PC-3 (cell line): ENCODE data around the gene TEKT3. TPM values are rescaled to one million over a fixed set of nuclear protein-coding genes. Genes with fewer than 3 reads are reported as not detected.

Source experiments
- ATAC-seq: fragments of 200-7000 bp; cut with Tn5 transposase; 2 replicates; pipeline ENCODE4 v1.9.1; 2020; ENCODE audit warnings: mild to moderate bottlenecking, moderate library complexity
- BruUV-seq: library from RNA; stranded (reverse); fragments of 400-500 nt; replicated peaks from 2 replicates; lab custom pipeline; 2021; lab: Mats Ljungman, UMichigan
- CTCF ChIA-PET: fragments of 300-600 bp; sonication (Branson Sonifier 250); formaldehyde crosslinking; loops from one replicate; lab custom pipeline; 2022; ENCODE audit warnings: antibody characterized with exemption; lab: Charles Lee
- POLR2A ChIA-PET: fragments of 300-600 bp; sonication (Branson Sonifier 250); formaldehyde crosslinking; loops from one replicate; lab custom pipeline; 2022; ENCODE audit warnings: antibody characterized with exemption; ENCODE audit not compliant: unreplicated experiment; lab: Charles Lee
- DNase-seq: peaks from one replicate; pipeline ENCODE4 v3.0.0-alpha.2; 2015
- H2AFZ ChIP-seq: fragments of 300-600 bp; sonication (generic); 2 replicates; pipeline ENCODE4 v1.6.0; 2016; ENCODE audit warnings: antibody characterized with exemption, low read length
- H3F3A ChIP-seq: fragments of 300-600 bp; sonication (generic); one replicate; pipeline ENCODE4 v1.6.0; 2017; ENCODE audit warnings: antibody characterized with exemption, low read length, control low read depth, mild to moderate bottlenecking; ENCODE audit not compliant: unreplicated experiment
- H3K27ac ChIP-seq: fragments of 300-600 bp; sonication (generic); 2 replicates; pipeline ENCODE4 v1.5.1; 2016; ENCODE audit warnings: mild to moderate bottlenecking, low read length
- H3K27me3 ChIP-seq: fragments of 300-600 bp; sonication (generic); 2 replicates; pipeline ENCODE4 v1.6.1; 2016; ENCODE audit warnings: low read length, mixed read lengths
- H3K36me3 ChIP-seq: fragments of 300-600 bp; sonication (generic); 2 replicates; pipeline ENCODE4 v1.6.1; 2016; ENCODE audit warnings: low read depth, mixed run types, low read length, mixed read lengths
- H3K4me1 ChIP-seq: fragments of 300-600 bp; sonication (generic); 2 replicates; pipeline ENCODE4 v1.5.1; 2016; ENCODE audit warnings: low read length; ENCODE audit not compliant: insufficient read depth
- H3K4me2 ChIP-seq: fragments of 300-600 bp; sonication (generic); 2 replicates; pipeline ENCODE4 v1.6.0; 2016; ENCODE audit warnings: low read length
- H3K4me3 ChIP-seq: fragments of 300-600 bp; sonication (generic); 2 replicates; pipeline ENCODE4 v1.5.1; 2016; ENCODE audit warnings: mild to moderate bottlenecking, low read length, mixed read lengths
- H3K79me2 ChIP-seq: fragments of 300-600 bp; sonication (generic); 2 replicates; pipeline ENCODE4 v1.6.1; 2017; ENCODE audit warnings: low read length, mixed read lengths
- H3K9ac ChIP-seq: fragments of 300-600 bp; sonication (generic); 2 replicates; pipeline ENCODE4 v1.6.0; 2016; ENCODE audit warnings: mild to moderate bottlenecking, low read length
- H3K9me2 ChIP-seq: fragments of 300-600 bp; sonication (generic); replicated peaks from 2 replicates; pipeline ENCODE4 v1.6.1; 2016; ENCODE audit warnings: mixed run types, low read length, mixed read lengths
- H3K9me3 ChIP-seq: fragments of 300-600 bp; sonication (generic); 2 replicates; pipeline ENCODE4 v1.6.1; 2016; ENCODE audit warnings: low read length, mixed read lengths
- H4K20me1 ChIP-seq: fragments of 300-600 bp; sonication (generic); 2 replicates; pipeline ENCODE4 v1.6.1; 2016; ENCODE audit warnings: low read length, mixed read lengths
- EZH2 ChIP-seq: fragments of 300-600 bp; sonication (generic); IDR thresholded peaks from one replicate; pipeline ENCODE4 v1.6.1; 2017; ENCODE audit warnings: antibody characterized with exemption, mild to moderate bottlenecking, low read length; ENCODE audit not compliant: unreplicated experiment
- EZH2phosphoT487 ChIP-seq: fragments of 300-600 bp; sonication (generic); IDR thresholded peaks from 2 replicates; pipeline ENCODE4 v1.6.1; 2018; ENCODE audit warnings: mild to moderate bottlenecking, antibody characterized with exemption, low read length, borderline replicate concordance
- intact Hi-C: fragments of 100-400 bp; cut with micrococcal nuclease; formaldehyde crosslinking; loops from 2 replicates; pipeline ENCODE4 v1.9.0; 2023
- total RNA-seq: library from RNA; depleted of rRNA; stranded (reverse); fragments of >200 nt; gene quantifications from 2 replicates; pipeline ENCODE4 v1.2.3, GENCODE V29; 2014
- TF ChIP-seq, protein P1 (sequence below): fragments of 300-600 bp; sonication (generic); conservative IDR thresholded peaks from 2 replicates; pipeline ENCODE4 v1.5.1; 2017; ENCODE audit warnings: antibody characterized with exemption, low read depth, mild to moderate bottlenecking, low read length

The TEKT3 gene
- total RNA-seq, 1 experiment from 2014 or later = not detected

DNA sequence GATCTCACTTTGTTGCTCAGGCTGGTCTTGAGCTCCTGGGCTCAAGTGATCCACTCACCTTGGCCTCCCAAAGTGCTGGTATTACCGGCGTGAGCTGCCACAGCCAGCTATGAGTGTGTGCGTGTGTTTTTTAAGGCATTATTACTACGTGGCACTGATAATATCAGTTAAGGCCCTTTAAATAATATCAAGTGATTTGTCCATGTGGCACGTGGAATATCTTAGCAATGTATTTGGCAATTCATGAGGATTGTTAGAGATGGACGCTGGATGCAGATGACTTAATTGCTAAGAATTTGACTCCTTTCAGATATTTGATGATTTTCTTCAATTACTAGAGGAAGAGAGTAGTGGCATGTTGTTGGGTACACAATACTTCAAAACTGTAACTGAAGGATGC, 50.8 kb downstream of the TEKT3 start:
- Histone ChIP-seq H3K9me2 (no peaks in the 10 kb centered on the region), H3F3A (no peaks in the 10 kb centered on the region), H3K4me2 (peak overlapping the region; percentile 49; the same call in 1 of the 2 replicates), H4K20me1 (no peaks in the 10 kb centered on the region), H3K36me3 (no peaks in the 10 kb centered on the region), H3K4me3 (no peak overlapping the region), H3K9ac (peak overlapping the region; percentile 74), H3K4me1 (peaks cover 29% of the 10 kb centered on the region), H3K9me3 (no peaks in the 10 kb centered on the region), H3K27me3 (no peaks in the 10 kb centered on the region), H2AFZ (no peak overlapping the region), H3K79me2 (no peaks in the 10 kb centered on the region), H3K27ac (peak overlapping the region; percentile 94)
- CTCF ChIA-PET = no interaction called here
- intact Hi-C loops = no loop called here
- no peak for TF ChIP-seq EZH2phosphoT487
- TF ChIP-seq, protein P1, sequence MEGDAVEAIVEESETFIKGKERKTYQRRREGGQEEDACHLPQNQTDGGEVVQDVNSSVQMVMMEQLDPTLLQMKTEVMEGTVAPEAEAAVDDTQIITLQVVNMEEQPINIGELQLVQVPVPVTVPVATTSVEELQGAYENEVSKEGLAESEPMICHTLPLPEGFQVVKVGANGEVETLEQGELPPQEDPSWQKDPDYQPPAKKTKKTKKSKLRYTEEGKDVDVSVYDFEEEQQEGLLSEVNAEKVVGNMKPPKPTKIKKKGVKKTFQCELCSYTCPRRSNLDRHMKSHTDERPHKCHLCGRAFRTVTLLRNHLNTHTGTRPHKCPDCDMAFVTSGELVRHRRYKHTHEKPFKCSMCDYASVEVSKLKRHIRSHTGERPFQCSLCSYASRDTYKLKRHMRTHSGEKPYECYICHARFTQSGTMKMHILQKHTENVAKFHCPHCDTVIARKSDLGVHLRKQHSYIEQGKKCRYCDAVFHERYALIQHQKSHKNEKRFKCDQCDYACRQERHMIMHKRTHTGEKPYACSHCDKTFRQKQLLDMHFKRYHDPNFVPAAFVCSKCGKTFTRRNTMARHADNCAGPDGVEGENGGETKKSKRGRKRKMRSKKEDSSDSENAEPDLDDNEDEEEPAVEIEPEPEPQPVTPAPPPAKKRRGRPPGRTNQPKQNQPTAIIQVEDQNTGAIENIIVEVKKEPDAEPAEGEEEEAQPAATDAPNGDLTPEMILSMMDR = no peak
- no peak for TF ChIP-seq EZH2
- POLR2A ChIA-PET = no interaction called here
- BruUV-seq = no TSS peak
- ATAC-seq (no peak), DNase-seq (no peak)

DNA sequence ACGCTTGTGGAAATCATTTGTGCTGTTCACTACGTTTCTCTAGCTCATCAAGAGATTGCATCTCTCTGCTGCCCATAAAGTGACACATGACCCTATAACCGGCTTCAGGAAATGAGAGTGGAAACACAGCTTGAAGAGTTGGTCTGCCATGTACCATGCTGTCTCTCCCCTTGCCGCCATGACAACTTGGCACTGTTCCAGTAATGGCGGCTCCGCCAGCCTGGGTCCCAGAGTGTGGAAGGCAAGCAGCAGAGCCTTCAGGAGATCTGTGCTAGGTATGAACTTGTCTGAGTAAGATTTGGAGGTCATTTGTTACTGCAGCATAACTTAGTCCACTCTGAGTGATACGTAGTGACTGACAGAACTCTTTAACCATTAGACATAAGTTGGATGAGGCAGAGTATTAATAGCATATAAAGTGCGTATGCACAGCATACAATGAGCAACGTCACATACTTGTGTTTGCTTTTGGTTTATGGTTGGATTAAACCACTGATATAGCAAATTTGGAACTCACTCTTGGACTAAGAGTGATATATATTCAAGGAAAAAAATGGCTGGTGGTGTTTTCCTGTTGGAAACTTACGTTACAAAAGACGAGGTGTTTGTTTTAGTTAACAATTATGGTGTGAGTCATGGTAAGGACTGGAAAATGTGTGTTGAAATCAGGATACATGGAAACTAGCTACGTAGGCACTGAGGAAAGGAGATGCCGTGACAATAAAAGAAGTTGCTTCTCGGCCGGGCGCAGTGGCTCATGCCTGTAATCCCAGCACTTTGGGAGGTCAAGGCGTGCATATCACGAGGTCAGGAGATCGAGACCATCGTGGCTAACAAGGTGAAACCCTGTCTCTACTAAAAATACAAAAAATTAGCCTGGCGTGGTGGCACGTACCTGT, 51.9 kb downstream of the TEKT3 start:
- no peaks in the 10 kb centered on the region for H4K20me1 ChIP-seq
- intact Hi-C loops = loop anchor here (5.0 kb wide), 1 partner anchor 53 kb away; the partner anchor contains the start of gene TEKT3
- H3K4me2 ChIP-seq = peak overlapping the region; percentile 49
- H3F3A ChIP-seq = no peaks in the 10 kb centered on the region
- H3K9ac ChIP-seq = peak overlapping the region; percentile 74
- DNase-seq = peak; percentile 95
- H3K9me2 ChIP-seq = no peaks in the 10 kb centered on the region
- CTCF ChIA-PET = no interaction called here
- no peak for TF ChIP-seq EZH2
- no peak for TF ChIP-seq EZH2phosphoT487
- H3K9me3 ChIP-seq = no peaks in the 10 kb centered on the region
- ATAC-seq = peak; percentile 88
- H3K4me1 ChIP-seq = peaks cover 29% of the 10 kb centered on the region
- H3K27ac ChIP-seq = peak overlapping the region; percentile 94
- peak overlapping the region; percentile 21; the same call in 1 of the 2 replicates for H3K4me3 ChIP-seq
- peak overlapping the region; percentile 6; the same call in 1 of the 2 replicates for H2AFZ ChIP-seq
- no peaks in the 10 kb centered on the region for H3K79me2 ChIP-seq
- no peaks in the 10 kb centered on the region for H3K27me3 ChIP-seq
- BruUV-seq = TSS peak; percentile 100
- H3K36me3 ChIP-seq = no peaks in the 10 kb centered on the region
- POLR2A ChIA-PET = interaction anchor here (0.6 kb wide), 1 partner anchor 57 kb away, joined by 3 read pairs; no protein-coding TSS in a partner anchor

DNA sequence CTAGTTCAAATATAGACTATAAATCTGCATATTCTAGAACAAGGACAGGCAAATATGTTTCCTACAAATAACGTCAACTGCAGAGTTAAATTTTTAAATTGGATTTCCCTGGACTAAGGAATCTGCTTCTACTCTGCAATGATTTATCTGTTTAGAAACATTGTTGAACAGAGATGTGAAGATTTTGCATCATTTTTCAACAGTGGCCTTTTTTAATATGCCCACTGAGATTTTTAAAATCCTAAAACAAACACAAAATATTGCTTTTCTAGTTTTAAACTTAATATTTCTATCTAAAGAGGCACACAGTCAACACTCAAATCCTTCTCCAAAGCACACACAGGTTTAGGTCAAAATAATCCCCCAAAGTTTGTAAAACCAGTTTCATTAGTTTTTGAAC, 52.5 kb downstream of the TEKT3 start:
- Histone ChIP-seq H3K27ac (peak overlapping the region; percentile 94), H3K9me2 (no peaks in the 10 kb centered on the region), H3K4me2 (peak overlapping the region; percentile 49), H3K36me3 (no peaks in the 10 kb centered on the region), H4K20me1 (no peaks in the 10 kb centered on the region), H3K27me3 (no peaks in the 10 kb centered on the region), H3K9ac (peak overlapping the region; percentile 72), H3K79me2 (no peaks in the 10 kb centered on the region), H2AFZ (peak overlapping the region; percentile 6; the same call in 1 of the 2 replicates), H3K9me3 (no peaks in the 10 kb centered on the region), H3K4me3 (peak overlapping the region; percentile 21; the same call in 1 of the 2 replicates), H3F3A (no peaks in the 10 kb centered on the region), H3K4me1 (peaks cover 29% of the 10 kb centered on the region)
- TF ChIP-seq EZH2 (no peak), EZH2phosphoT487 (no peak)
- TF ChIP-seq, protein P1 = no peak
- POLR2A ChIA-PET = no interaction called here
- no TSS peak for BruUV-seq
- ATAC-seq (no peak), DNase-seq (no peak)
- CTCF ChIA-PET = no interaction called here
- intact Hi-C loops = loop anchor here (5.0 kb wide), 1 partner anchor 53 kb away; the partner anchor contains the start of gene TEKT3
